Stimulated activated CD4-positive, alpha-beta T cell treated with anti-CD3 and anti-CD28 coated beads, Interleukin-12 subunit alpha, Interleukin-12 subunit beta, amount 100 ng/mL, for 4 hours (primary cell): Measurements from ENCODE around the gene MXRA8.

ENCODE experiments used
- DNase-seq: peaks from one replicate; pipeline ENCODE4 v3.0.0-alpha.2; 2020

Gene MXRA8

DNA sequence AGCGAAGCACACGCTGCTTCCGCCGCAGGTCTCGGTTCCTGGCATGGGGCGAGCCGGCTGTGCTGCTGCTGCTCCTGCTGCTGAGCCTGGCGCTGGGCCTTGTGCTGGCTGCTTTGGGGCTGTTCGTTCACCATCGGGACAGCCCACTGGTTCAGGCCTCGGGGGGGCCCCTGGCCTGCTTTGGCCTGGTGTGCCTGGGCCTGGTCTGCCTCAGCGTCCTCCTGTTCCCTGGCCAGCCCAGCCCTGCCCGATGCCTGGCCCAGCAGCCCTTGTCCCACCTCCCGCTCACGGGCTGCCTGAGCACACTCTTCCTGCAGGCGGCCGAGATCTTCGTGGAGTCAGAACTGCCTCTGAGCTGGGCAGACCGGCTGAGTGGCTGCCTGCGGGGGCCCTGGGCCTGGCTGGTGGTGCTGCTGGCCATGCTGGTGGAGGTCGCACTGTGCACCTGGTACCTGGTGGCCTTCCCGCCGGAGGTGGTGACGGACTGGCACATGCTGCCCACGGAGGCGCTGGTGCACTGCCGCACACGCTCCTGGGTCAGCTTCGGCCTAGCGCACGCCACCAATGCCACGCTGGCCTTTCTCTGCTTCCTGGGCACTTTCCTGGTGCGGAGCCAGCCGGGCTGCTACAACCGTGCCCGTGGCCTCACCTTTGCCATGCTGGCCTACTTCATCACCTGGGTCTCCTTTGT lies 24.7 kb downstream of the MXRA8 start:
- no peak for DNase-seq

GRCh38 chr1:1332774-1333480 lies 25.4 kb downstream of the MXRA8 start:
- no peak for DNase-seq

DNA sequence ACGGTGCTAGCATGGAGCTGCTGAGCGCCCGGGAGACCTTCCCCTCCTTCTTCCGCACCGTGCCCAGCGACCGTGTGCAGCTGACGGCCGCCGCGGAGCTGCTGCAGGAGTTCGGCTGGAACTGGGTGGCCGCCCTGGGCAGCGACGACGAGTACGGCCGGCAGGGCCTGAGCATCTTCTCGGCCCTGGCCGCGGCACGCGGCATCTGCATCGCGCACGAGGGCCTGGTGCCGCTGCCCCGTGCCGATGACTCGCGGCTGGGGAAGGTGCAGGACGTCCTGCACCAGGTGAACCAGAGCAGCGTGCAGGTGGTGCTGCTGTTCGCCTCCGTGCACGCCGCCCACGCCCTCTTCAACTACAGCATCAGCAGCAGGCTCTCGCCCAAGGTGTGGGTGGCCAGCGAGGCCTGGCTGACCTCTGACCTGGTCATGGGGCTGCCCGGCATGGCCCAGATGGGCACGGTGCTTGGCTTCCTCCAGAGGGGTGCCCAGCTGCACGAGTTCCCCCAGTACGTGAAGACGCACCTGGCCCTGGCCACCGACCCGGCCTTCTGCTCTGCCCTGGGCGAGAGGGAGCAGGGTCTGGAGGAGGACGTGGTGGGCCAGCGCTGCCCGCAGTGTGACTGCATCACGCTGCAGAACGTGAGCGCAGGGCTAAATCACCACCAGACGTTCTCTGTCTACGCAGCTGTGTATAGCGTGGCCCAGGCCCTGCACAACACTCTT lies 26.2 kb downstream of the MXRA8 start:
- DNase-seq, result no peak

- DNase-seq, result no peak
Observed at GRCh38 chr1:1331068-1331965, 27.0 kb downstream of the MXRA8 start, which contains the start of gene TAS1R3. Gene TAS1R3 (plus strand): TSS chr1:1331280. CDS start chr1:1331346, 66 bp downstream.

DNA sequence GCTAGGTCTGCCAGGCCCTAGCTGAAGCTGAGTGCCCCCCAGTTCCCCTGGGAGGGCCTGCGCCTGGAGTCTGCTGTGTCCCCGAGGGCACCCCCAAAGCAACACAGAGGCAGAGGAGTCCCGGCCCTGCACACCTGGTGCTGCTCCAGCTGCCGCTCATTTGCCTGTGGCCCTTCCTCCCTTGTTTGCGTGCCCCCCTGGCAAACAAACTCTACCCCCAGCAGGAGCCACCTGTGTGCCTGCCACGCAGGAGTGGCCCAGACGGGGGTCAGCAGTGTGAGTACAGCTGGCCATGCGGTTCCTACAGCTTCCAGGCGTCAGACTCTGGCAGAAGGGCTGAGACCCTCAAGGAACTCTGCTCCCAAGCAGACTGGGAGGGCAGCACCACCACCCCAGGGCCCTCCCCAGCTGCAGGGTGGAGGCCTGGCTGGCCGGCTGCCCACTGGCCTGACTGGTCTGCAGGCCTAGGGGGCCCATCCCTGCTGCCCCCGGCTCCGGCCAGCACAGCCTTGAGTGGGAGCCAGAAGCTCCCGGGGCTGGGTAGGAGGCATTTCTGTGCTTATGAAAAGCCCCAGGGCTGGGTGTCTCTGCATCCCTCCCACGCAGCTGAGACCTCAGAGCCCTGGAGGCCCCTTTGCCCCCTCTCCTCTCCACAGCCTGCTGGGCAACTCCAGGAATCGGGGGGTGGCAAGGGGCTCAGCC lies 27.8 kb downstream of the MXRA8 start:
- DNase-seq, result no peak

GRCh38 chr1:1329304-1330210 lies 28.8 kb downstream of the MXRA8 start:
- no peak for DNase-seq

GRCh38 chr1:1328254-1328653 lies 30.1 kb downstream of the MXRA8 start:
- no peak for DNase-seq

DNA sequence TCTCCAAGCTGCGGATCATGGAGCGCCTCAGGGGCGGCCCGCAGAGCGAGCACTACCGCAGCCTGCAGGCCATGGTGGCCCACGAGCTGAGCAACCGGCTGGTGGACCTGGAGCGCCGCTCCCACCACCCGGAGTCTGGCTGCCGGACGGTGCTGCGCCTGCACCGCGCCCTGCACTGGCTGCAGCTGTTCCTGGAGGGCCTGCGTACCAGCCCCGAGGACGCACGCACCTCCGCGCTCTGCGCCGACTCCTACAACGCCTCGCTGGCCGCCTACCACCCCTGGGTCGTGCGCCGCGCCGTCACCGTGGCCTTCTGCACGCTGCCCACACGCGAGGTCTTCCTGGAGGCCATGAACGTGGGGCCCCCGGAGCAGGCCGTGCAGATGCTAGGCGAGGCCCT lies 31.1 kb downstream of the MXRA8 start:
- DNase-seq, result no peak

DNA sequence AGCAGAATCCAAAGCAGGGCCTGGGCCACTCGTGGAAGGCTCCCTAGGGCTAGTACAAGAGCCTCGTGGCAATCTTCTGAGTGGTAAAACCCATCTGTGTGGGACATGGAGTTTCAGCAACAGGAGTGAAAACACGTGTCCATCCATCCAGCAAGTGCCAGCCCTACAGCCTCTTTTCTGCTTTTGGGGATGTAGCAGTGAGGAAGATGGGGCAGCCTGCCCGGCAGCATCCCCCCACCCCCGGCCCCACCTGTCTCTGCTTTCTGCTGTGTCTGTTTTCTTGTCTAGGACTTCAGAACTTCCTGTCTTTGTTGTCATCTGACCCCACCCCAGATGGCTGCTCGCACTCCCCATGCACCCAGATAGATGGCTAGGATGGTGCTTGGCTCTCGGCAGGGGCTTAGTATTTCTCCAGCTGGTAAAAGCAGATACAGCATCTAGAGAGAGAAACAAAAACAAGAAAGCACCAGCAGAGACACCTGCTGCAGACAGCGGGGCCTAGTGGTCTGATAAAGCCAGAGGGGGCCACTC lies 32.2 kb downstream of the MXRA8 start:
- DNase-seq, result no peak

GRCh38 chr1:1325288-1326074 lies 32.9 kb downstream of the MXRA8 start:
- no peak for DNase-seq

GRCh38 chr1:1324524-1325287 lies 33.6 kb downstream of the MXRA8 start, which contains the start of the genes CPTP and INTS11:
Gene CPTP (plus strand): TSS chr1:1324802. CDS start chr1:1326911, 2,109 bp downstream.
Gene INTS11 (minus strand): TSS chr1:1324660. CDS start chr1:1324608, 52 bp downstream.
- DNase-seq, result peak; percentile 97

GRCh38 chr1:1324084-1324523 lies 34.3 kb downstream of the MXRA8 start:
- DNase-seq, result no peak

GRCh38 chr1:1322952-1323351 lies 35.4 kb downstream of the MXRA8 start:
- no peak for DNase-seq

GRCh38 chr1:1322418-1322817 lies 35.9 kb downstream of the MXRA8 start:
- no peak for DNase-seq

DNA sequence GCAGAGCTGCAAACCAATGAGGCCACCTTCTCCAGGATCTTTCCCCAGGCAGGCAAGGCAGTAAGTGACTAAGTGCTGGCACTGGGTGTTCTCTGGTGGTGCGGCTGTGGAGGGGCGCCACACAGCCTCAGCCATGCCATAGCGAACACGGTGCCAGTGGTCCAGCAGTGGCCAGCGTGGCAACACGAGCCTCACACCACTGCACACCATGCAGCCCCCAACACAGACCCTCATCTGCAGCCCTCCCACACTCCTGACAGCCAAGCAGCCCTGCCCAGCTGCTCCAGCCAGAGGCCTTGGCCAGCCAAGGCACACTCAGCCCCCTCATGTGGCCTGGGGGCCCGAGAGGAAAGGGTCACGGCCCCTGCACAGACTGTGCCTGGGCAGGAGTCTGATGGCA lies 36.9 kb downstream of the MXRA8 start:
- no peak for DNase-seq

GRCh38 chr1:1320666-1321448 lies 37.5 kb downstream of the MXRA8 start:
- DNase-seq, result no peak

- DNase-seq, result no peak
Observed at GRCh38 chr1:1319646-1319941, 38.8 kb downstream of the MXRA8 start.
